ENCODE measurements around the gene RFTN1. TPM values are rescaled to one million over a fixed set of nuclear protein-coding genes. Genes with fewer than 3 reads are reported as not detected.

RFTN1 gene
- total RNA-seq, 4 donors from 2014 or later = 42.4 to 94.4 (median 62.5) TPM

- no peak for TF ChIP-seq CTCF (IDR thresholded peaks at IDR 0.05)
- ATAC-seq (ENCODE audit: low FRiP score) = no peak
- DNase-seq (ENCODE audit: low spot score) = no peak
Measured at GRCh38 chr3:16467393-16467792, 46.1 kb downstream of the RFTN1 start.

GRCh38 chr3:16466822-16467221 lies 46.7 kb downstream of the RFTN1 start:
- DNase-seq (ENCODE audit: low spot score) (no peak), ATAC-seq (ENCODE audit: low FRiP score) (no peak)
- no peak for TF ChIP-seq CTCF (IDR thresholded peaks at IDR 0.05)

- ATAC-seq (ENCODE audit: low FRiP score) (no peak), DNase-seq (ENCODE audit: low spot score) (no peak)
- no peak for TF ChIP-seq CTCF (IDR thresholded peaks at IDR 0.05)
Measured at GRCh38 chr3:16464511-16465148, 48.9 kb downstream of the RFTN1 start.

GRCh38 chr3:16463914-16464313 lies 49.6 kb downstream of the RFTN1 start:
- DNase-seq (ENCODE audit: low spot score) = no peak
- no peak for TF ChIP-seq CTCF (IDR thresholded peaks at IDR 0.05)
- no peak for ATAC-seq (ENCODE audit: low FRiP score)

- no peak for ATAC-seq (ENCODE audit: low FRiP score)
Measured at GRCh38 chr3:16463119-16463518, 50.4 kb downstream of the RFTN1 start.

GRCh38 chr3:16462679-16463078 lies 50.8 kb downstream of the RFTN1 start:
- DNase-seq (ENCODE audit: low spot score) = no peak
- no peak for ATAC-seq (ENCODE audit: low FRiP score)
- TF ChIP-seq CTCF (IDR thresholded peaks at IDR 0.05) = no peak

More at GRCh38 chr3:16463119-16463518, 50.4 kb downstream of the RFTN1 start:
- TF ChIP-seq CTCF (IDR thresholded peaks at IDR 0.05) = no peak
- no peak for DNase-seq (ENCODE audit: low spot score)

- DNase-seq (ENCODE audit: low spot score) = no peak
- ATAC-seq (ENCODE audit: low FRiP score) = no peak
- no peak for TF ChIP-seq CTCF (IDR thresholded peaks at IDR 0.05)
Measured at GRCh38 chr3:16461463-16462245, 51.8 kb downstream of the RFTN1 start.
